IPS DF 4.7 (cell line): ENCODE data around the gene QPRT.
"Not testable (repeated sequence)": the region's sequence is repeated elsewhere in the genome, so short reads cannot be mapped to it uniquely, and the experiment has no call there.

Experiments
- DNase-seq: peaks from one replicate; pipeline ENCODE4 v3.0.0-alpha.2; 2013; ENCODE audit warnings: low spot score; ENCODE audit errors: extremely low read depth

The QPRT gene

DNA sequence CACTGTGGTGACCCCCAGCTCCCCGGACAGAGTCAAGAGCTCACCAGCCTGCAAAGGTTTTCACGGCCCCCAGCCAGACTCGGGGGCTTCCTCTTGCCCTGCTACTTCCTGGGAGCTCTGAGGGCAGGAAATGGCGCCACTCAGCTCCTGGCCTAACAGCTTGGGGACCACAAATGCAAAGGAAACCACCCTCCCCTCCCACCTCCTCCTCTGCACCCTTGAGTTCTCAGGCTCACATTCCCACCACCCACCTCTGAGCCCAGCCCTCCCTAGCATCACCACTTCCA, 16.3 kb upstream of the QPRT start:
- DNase-seq: no peak

DNA sequence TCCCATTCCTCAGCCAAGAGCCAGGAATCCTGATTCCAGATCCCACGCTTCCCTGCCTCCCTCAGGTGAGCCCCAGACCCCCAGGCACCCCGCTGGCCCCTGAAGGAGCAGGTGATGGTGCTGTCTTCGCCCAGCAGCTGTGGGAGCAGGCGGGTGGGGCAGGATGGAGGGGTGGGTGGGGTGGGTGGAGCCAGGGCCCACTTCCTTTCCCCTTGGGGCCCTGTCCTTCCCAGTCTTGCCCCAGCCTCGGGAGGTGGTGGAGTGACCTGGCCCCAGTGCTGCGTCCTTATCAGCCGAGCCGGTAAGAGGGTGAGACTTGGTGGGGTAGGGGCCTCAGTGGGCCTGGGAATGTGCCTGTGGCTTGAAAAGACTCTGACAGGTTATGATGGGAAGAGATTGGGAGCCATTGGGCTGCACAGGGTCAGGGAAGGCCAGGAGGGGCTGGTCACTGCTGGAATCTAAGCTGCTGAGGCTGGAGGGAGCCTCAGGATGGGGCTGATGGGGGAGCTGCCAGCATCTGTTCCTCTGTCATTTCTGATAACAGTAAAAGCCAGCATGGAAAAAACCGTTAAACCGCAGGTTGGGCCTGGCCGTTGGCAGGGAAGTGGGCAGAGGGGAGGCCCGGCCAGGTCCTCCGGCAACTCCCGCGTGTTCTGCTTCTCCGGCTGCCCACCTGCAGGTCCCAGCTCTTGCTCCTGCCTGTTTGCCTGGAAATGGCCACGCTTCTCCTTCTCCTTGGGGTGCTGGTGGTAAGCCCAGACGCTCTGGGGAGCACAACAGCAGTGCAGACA, 15.8 kb upstream of the QPRT start, which contains the start of gene SPN:
Gene SPN, plus strand, starts transcription at position 232 of the 791 bp plus-strand sequence. Its CDS starts 482 bp downstream, at position 714.
- DNase-seq: no peak

DNA sequence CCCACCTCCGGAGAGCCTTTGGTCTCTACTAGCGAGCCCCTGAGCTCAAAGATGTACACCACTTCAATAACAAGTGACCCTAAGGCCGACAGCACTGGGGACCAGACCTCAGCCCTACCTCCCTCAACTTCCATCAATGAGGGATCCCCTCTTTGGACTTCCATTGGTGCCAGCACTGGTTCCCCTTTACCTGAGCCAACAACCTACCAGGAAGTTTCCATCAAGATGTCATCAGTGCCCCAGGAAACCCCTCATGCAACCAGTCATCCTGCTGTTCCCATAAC, 15.2 kb upstream of the QPRT start:
- no peak for DNase-seq

DNA sequence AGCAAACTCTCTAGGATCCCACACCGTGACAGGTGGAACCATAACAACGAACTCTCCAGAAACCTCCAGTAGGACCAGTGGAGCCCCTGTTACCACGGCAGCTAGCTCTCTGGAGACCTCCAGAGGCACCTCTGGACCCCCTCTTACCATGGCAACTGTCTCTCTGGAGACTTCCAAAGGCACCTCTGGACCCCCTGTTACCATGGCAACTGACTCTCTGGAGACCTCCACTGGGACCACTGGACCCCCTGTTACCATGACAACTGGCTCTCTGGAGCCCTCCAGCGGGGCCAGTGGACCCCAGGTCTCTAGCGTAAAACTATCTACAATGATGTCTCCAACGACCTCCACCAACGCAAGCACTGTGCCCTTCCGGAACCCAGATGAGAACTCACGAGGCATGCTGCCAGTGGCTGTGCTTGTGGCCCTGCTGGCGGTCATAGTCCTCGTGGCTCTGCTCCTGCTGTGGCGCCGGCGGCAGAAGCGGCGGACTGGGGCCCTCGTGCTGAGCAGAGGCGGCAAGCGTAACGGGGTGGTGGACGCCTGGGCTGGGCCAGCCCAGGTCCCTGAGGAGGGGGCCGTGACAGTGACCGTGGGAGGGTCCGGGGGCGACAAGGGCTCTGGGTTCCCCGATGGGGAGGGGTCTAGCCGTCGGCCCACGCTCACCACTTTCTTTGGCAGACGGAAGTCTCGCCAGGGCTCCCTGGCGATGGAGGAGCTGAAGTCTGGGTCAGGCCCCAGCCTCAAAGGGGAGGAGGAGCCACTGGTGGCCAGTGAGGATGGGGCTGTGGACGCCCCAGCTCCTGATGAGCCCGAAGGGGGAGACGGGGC, 14.7 kb upstream of the QPRT start:
- no peak for DNase-seq

DNA sequence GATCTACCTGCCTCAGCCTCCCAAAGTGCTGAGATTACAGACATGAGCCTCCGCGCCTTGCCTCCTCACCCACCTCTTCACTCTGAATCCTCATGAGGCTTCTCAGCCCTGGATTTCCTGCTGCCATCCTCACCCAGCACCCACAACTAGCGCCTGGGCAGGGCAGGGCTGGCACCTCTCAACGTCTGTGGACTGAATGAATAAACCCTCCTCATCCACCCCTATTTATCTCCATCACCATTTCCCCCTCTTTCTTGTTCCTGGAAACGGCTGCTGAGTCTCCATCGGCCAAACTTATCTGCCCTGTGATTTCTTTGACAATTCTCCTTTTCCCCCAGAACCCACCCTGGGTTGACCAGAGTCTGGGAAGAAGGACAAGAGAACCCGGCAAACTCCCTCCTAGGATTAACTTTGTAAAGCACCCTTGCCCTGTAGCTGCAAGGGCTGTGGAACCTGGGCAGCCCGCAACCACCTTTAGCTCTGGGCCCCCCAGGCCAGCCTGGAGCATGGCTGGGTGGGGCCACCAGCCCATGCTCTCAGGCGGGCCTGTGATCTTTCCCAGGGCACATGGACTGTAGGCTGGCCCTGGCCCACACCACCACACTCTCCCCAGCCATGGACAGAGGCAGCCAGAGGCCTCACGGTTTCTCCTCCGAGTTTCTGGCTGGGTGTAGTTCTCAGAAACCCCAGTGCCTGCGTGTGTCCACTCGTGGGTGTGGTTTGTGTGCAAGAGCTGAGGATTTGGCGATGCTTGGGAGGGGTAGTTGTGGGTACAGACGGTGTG, 13.5 kb upstream of the QPRT start:
- no peak for DNase-seq

DNA sequence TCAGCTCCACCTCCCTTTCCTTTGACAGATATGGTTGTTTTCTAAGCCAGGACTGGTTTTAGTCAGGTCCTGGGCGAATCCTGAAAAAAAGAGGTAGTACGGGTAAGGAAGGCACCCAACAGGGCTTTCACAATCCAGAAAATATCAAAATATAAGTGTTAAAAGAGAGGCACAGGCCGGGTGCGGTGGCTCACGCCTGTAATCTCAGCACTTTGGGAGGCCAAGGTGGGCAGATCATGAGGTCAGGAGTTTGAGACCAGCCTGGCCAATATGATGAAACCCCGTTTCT, 11.7 kb upstream of the QPRT start:
- not testable (repeated sequence) for DNase-seq

DNA sequence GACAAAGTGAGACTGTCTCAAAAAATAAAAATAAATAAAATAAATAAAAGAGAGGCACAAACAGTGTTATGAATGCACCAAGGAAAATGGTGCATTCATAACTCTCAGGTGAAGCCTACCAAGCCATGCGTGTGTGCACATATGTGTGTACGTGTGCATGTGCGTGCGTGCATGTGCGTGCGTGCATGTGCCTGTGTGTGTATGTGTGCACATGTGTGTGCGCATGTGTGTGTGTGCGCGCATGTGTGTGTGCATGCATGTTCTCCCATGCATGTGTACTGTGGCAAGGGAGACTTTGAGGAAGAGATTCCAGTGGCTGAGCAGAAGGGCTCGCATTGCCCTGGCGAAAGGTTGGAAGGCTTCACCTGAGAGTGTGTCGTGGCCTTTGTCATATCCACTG, 11.2 kb upstream of the QPRT start:
- no peak for DNase-seq

DNA sequence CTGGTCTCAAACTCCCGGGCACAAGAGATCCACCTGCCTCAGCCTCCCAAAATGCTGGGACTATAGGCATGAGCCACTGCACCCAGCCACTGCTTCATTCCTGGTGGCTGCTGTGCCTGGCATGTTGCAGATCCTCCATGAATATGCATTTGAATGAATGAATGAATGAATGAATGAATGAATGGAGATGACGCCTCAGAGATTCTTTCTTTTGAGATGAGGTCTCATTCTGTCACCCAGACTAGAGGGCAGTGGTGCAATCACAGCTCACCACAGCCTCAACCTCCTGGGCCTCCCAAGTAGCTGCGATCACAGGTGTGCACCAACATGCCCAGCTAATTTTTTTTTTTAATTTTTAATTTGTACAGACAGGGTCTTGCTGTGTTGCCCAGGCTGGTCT, 10.7 kb upstream of the QPRT start:
- no peak for DNase-seq

DNA sequence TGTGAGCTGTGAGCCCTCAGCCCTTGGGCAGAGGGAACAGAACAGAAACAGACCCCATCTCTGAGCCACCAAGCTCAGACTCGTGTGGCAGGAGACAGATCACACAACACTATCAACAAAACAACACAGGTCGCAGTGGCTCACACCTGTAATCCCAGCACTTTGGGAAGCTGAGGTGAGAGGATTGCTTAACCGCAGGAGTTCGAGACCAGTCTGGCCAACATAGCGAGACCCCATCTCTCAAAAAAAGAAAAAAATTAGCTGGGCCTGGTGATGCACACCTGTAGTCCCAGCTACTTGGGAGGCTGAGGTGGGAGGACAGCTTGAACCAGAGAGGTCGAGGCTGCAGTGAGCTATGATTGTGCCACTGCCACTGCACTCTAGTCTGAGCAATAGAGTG, 5.5 kb upstream of the QPRT start:
- DNase-seq: no peak

DNA sequence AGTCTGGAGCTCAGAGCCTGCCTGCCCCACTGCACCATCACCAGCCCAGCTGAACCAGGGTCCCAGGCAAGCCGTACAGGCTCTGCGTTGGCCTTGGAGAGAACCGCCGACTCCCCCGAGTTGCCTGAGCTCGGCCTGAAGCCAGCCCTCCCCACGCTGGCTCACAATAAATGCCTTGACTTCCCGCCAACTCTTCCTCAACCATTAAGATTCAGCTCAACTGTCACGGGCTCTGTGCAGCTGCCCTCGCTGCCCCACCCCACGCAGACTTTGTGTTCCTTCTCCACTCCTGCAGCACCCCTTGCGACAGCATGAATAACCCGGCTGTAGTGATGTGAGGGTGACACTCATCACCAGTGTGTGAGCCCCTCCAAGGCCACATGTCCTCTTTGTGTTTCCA, 4.8 kb upstream of the QPRT start:
- no peak for DNase-seq

DNA sequence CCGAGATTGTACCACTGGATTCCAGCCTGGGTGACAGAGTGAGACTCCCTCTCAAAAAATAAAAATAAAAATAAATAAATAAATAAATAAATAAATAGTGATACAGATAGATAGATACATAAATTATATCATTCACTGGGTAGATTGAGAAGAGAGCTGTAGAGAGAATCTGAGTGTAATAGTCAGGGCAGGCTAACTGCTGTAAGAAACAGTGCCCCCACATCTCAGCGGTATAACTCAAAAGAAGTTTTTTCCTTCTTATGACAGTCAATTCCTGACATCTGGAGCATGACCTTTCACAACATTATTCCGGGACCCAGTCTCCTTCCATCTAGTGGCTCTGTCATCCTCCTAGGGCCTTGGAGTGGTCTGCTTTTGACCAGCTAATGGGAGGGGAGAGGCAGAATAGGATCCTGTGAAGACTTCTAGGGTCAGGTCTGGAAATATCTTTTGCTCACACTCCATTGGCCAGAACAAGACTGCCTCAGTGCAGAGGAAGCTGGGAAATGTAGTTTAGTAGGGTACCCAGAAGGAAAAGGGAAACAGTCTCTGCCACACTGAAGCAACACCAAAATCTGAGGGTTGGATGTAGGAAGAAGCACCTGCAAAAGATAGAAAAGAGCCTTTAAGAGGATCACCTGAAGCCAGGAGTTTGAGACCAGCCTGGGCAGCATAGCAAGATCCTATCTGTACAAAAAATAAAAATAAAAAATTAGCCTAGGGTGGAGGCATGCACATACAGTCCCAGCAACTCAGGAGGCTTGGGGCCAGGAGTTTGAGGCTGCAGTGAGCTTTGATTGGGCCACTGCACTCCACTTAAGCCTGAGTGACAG, 3.0 kb upstream of the QPRT start:
- DNase-seq: no peak

DNA sequence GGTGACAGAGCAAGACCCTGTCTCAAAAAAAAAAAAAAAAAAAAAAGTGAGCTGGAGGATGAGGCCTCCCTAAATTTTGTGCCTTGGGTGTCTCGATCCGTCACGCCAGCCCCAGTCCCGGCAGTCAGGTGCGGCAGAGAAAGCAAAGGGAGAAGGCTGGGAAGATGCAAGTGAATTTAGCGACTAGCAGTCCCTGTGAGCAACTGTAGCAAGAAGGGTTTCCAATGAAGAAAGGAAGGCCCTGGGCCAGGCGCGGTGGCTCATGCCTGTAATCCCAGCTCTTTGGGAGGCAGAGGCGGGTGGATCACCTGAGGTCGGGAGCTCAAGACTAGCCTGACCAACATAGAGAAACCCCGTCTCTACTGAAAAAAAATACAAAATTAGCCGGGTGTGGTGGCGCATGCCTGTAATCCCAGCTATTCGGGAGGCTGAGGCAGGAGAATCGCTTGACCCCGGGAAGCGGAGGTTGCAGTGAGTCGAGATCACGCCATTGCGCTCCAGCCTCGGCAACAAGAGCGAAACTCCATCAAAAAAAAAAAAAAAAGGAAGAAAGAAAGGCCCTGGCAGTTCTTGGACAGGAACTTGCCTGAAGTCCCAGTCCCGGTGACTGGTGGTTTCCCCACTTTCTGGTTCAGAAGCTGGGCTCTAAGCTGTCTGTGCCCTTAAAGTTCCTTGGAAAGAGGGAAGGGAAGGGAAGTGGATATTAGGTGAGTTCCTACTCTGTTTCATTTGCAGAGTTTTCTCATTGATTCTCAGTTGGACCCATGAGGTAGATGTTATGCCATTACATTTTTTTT, 1.8 kb upstream of the QPRT start:
- no peak for DNase-seq

DNA sequence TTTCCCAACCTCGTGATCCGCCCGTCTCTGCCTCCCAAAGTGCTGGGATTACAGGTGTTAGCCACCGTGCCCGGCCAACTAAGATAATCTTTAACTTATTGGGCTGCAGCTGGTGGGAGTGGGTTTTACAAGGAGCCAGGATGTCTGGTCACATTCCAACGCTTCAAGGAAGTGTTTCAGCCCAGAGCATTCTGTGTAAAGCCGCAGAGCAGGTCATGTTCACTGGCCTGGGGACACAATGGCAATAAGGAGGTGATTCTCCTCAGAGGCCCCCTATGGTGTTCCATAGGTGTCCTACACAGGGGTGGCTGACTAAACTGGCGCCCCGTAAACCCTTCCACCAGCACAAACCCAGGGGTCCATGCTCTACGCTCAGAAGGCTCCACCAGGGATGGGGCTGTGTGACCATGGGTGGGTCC, 1.2 kb downstream of the QPRT start:
- DNase-seq: no peak

DNA sequence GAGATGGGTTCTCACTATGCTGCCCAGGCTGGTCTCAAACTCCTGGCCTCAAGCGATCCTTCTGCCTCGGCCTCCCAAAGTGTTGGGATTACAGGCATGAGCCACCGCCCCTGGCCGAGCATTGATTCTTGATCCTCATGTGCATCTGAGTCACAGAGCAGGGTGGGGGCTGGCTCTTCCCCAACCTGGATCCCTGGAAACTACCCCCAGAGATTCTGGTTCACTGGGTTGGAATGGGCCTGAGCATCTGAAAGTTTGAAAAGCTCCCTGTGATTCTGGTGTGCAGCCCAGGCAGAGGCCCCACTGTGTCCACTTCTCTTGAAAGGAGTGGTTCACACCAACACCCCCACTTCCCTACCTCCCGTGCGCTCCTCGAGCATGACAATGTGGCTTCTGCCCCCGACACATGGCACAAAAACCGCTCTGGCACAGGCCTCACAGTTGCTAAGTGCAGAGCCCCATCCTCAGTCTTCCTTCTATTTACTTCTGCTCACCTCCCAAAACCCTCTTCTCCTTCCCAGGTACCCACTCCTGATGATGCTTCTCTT, 4.6 kb downstream of the QPRT start:
- DNase-seq: no peak

DNA sequence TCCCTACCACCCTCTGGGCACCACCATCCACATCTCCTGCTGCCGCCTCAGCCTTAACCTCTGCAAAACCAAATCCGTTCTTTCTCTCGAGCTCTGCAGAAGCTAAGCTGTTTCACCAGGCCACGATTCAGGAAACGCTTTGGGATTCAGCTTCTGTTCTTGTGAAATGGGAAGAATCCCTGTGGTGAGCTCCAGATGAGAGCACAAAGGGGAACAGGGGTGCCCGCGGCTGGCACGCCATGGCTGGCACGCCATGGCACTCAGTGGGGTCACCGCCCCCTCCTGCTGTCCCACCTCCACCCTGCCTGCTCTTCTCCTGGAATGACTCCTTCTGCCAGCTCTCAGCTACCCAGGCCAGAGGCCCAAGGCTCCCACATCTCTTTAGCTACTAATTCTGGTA, 5.7 kb downstream of the QPRT start:
- DNase-seq: no peak

DNA sequence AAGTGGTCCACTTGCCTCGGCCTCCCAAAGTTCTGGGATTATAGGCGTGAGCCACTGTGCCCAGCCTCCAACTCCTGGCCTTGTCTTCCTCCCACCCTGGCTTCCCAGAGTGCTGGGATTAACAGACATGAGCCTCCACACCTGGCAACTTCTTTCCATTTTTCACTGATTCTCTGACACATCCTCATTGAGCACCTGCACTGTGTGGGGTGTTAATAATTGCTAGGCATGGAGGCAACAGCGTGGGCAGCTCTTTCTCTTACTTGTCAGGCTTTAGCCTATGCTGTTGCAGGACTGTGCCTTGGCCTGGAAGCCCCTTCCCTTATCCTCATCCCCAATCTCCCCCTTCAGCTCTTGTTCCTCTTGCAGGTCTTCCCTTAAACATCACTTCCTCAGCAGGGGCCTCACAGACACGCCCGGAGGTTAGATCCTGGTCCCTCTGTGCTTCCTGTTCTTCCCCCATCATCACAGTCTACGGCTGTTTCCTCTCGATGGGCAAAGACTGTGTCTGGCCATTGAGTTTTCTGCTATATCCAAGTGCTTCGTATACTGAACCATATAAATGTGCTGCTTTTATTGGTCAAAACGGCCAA, 7.9 kb downstream of the QPRT start:
- DNase-seq: no peak

DNA sequence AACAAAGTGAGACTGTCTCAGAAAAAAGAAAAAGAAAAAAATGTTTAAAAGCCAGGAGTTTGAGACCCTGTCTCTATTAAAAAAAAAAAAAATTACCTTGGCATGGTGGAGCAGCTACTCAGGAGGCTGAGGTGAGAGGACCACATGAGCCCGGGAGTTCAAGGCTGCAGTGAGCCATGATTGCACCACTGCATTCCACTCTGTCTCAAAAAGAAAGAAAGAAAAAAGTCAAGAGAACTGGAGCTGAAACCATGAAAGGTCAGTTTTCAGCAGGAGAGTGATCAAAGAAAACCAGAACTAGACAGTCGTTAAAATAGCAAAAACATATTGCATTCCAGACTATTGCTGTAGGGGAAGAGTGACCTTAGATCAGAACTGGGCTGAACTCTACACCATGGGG, 8.8 kb downstream of the QPRT start:
- DNase-seq: no peak

DNA sequence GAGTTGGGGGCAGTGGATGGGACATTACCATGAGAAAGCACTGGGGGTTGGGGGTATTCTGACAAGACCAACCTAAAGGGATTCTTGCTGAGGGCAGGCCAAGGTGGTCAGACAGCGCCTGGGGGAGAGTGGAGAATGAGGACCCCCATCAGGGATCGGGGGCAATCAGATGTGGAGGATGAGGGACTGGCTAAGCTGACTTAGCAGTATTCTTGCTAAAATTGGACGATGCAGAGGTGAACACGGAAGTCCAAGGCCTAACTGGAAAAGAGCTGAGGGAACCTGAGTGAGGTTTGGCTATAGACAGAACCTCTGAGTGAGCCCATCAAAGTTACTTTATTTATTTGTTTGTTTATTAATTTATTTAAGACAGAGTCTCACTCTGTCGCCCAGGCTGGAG, 9.2 kb downstream of the QPRT start:
- DNase-seq: no peak

DNA sequence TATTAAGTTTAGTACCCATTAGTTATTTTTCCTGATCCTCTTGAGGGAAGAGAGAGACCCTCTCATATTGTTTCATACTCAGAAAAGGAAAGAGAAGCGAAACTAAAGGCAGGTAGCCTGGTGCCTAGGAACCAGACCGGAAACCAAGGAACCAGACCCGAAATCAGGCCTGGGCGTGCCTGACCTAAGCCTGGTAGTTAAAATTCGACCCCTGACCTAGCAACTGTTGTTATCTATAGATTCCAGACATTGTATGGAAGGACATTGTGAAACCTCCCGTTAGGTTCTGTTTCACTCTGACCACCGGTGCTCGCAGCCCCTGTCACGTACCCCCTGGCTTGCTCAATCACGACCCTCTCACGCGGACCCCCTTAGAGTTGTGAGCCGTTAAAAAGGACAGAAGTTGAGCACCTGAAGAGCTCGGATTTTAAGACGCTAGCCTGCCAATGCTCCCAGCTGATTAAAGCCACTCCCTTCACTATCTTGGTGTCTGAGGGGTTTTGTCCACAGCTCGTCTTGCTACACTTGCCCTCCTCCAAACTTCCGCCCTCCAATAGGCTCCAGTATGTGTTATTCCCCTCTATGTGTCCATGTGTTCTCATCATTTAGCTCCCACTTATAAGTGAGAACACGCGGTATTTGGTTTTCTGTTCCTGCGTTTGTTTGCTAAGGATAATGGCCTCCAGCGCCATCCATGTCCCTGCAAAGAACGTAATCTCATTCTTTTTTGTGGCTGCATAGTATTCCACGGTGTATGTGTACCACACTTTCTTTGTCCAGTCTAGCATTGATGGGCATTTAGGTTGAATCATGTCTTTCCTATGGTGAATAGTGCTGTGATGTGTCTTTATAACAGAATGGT, 10.7 kb downstream of the QPRT start:
- DNase-seq: not testable (repeated sequence)
